IPS-NIHi11 (cell line): ENCODE results near the gene SATB1.
"Not testable (repeated sequence)": the region's sequence is repeated elsewhere in the genome, so short reads cannot be mapped to it uniquely, and the experiment has no call there.

Experiments
- DNase-seq: peaks from one replicate; pipeline ENCODE4 v3.0.0; 2012; ENCODE audit warnings: mixed read lengths, low spot score

SATB1 gene

DNA sequence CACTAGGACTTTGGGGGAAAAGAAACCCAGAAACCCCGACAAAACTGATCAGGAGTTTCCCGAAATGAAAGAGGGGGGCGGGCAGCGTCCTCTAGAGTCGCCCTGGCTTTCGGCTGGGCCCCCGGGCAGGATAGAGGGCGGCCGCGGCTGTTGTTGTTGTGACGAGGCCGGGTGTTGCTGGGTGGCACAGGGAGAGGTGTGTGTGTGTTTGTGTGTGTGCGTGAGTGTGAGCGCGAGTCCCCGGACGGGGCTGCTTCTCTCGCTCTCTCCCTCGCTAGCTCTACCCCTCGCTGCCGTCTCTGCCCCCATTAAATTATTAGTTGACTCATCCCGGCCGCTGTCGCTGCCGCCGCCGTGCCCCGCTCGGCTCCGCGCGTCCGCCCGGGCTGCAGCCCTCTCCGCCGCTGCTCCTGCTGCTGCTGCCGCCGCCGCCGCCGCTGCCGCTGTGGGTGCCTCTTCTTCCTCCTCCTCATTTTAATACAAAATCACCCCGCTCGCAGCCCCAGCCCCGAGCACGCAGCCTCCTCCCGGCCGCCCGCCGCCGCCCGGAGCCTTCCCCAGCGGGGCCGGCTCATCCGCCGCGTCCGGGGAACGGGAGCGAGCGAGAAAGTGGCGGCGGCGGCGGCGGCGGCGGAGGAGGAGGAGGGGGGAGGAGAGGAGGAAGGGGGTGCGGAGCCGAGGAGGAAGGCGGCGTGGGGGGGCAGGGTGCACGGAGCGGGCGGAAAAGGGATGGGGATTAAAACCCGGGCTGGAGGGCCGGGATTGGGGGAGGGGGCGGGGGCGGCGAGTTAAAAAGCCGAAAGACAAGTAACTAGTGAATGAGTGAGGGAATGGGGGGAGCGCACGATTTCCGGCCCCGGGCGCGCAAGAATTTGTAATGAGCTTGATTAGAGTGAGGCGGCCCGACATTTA lies at the start of gene SATB1:
SATB1 (minus strand) TSS at position 611 of the 912 bp plus-strand sequence. CDS start 4,372 bp downstream, outside the sequence.
- DNase-seq: peak; percentile 53

DNA sequence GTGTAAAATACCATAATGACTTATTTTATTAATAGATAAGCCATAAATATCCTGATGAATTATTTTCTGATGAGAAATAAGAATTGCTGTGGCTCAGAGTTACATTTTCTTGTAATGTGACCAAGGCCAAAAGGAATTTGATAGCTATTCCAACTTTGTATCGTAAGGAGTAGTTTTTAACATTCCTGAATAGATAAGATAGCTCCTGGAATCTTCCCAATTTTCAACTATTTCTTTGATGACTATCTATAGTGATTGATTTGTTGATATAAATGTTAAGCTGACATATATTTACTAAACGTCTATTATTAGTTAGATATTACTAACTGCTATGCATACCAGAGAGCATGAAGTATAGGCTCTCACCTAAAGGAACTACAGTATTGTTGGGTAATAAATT lies 49.1 kb upstream of the SATB1 start:
- DNase-seq: no peak

DNA sequence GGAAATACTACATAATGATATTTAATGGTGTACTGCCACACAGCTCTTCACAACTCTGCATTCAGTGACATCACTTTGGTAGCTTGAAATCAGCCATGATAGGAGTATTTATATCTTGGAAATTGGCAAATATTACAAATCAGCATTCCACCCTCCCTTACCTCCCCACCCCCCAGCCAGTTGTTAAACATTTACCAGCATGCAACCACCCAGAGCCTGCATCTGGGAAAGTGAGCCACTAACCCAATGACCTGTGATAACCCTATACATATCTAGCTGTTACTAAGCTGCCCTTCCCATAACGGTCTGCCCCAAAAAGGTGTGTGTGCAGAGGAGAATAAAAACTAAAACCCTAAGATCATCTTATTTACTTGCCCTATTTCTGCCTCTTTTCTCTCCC lies 44.6 kb upstream of the SATB1 start:
- no peak for DNase-seq

DNA sequence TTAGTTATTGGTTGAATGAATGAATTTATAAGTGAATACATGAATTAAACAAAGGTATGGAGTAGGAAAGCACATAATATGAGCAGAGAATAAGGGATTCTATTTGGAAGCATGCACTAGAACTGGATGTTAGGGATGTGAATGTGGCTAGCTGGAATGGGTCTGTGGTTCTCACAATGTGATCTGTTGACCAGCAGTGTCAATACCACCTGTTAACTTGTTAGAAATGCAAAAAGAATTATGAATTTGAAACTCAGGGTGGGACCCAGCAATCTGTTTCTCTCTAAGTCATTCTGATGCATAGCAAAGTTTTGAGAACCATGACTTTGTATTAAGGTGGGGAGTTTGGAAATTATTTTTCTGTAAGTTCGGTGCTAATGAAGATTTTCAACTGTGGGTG lies 41.0 kb upstream of the SATB1 start:
- no peak for DNase-seq

GRCh38 chr3:18454766-18455165 lies 29.6 kb upstream of the SATB1 start:
- DNase-seq: no peak

GRCh38 chr3:18449618-18450017 lies 24.5 kb upstream of the SATB1 start:
- DNase-seq: not testable (repeated sequence)

DNA sequence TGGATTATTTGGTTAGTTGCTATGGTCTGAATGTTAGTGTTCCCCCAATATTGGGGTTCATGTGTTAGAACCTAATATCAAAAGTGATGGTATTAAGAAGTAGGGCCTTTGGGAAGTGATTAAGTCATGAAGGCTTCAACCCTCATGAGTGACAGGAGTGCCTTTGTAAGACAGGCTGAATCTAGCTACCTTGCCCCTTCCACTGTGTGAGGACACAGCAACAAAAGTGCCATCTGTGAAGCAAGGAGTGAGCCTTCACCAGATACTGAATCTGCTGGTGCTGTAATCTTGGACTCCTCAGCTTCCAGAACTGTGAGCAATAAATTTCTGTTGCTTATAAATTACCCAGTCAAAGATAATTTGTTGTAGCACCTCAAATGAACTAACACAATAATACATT lies 22.6 kb upstream of the SATB1 start:
- DNase-seq: no peak

DNA sequence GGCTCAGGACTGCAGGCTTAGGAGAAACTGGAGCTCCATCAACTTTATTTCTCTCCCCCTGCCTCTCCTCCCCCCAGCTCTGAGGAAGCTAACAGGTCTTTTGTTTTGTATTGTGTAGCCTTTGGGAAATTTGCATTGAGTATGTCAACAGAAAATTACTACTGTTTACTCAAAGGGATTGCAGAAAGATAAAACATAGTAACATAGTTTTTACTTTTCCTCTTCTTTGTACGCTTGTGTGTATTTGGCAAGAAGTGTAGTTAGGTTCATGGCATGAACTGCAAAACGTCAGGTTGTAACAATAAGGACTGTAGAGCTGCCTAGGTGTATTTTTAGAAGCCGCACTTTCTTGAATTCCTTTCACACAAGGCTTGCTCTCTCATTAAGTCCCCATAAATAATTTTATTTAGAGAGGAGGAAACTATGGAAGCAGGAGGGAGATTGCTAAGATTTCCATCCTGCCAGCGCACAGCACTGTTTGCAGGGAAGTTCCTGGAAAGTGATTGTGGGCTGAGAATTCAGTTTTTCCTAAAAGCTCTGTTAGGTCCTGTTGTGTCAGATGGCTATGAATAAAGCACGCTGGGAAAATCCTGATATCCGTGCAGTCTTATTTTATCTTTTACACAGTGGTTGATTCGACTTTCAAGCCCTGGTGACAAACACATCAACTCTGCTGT lies 21.1 kb upstream of the SATB1 start:
- DNase-seq: no peak

- DNase-seq: no peak
Observed at GRCh38 chr3:18445401-18446148, 20.4 kb upstream of the SATB1 start.

DNA sequence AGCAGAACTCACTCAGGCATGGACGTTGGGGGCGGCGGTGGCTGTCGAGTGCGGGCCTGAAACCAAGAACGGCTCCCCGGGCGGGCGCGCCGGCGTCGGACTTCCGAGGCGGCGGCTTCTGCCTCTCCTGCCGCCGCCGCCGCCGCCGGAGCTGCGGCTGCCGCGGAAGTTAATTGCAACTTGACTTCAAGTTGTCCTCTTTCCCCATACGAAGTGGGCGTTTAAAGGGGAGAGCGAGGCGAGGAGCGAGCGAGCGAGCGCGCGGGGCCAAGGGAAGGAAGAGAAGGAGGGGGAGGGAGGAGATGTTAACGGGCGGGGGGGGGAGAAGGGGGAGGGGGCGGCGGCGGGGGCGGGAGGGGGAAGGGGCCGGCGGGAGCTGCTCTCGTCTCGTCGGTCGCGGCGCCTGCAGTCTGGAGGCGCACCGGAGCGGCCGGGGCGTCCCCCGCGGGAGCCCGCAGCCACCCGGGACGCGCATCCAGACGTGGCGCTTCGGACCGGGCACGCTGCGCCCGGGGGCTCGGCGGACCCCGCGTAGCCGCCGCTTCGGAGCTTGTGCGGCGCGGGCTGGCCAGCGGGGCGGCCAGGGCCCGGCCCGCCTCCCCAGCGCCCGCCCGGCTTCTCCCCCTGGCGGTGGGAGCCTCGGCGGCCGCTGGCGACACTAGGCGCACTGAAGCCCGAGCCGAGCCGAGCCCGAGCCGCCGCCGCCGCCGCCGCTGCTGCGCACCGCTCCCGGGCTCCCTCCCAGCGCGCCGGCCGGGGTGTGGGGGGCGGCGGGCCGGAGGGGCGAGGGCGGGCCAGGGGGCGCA lies 19.7 kb upstream of the SATB1 start:
- DNase-seq: peak; percentile 91

DNA sequence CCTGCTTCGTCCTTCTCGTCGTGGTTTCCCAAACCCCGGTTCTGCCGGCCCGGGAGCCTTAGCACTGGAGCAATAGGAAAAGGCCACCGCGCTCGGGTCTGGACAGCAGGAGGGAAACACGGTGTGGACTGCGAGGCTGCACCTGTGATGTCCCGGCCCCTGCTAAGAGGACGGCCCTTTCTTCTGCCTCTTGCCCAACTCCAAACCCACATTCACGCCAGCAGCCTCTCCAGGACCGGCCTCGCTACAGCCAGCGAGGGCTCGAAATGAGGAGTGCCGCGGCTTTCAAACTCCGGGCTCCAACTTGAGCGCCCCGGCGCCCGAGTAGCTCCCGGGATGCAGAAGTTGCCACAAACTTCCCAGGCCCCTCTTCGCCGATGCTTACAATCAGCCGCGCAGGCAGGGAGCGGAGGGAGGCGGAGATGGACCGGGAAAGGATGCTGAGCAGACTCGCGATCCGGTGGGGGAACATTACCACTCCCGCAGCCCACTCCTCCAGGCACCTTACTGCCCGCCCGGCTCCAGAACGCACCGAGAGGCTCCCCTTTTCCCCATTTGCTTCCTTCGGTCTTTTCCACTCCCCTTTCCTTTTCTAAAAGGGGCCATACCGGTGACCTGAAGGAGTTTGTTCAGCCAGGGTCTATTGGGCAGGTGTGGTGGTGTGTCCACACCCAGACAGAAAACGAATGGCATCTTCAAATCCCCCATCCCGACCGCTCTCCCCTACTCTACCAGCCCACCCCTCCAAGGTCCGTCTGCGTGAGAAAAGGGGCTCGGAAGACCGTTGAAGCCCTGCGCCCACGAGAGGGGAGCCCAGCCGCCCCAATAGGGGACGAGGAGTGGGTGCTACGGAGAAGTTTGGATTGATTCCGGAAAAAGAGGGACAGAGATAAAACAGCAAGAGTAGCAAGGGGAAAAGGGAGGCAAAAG lies 18.8 kb upstream of the SATB1 start:
- DNase-seq: peak; percentile 36

DNA sequence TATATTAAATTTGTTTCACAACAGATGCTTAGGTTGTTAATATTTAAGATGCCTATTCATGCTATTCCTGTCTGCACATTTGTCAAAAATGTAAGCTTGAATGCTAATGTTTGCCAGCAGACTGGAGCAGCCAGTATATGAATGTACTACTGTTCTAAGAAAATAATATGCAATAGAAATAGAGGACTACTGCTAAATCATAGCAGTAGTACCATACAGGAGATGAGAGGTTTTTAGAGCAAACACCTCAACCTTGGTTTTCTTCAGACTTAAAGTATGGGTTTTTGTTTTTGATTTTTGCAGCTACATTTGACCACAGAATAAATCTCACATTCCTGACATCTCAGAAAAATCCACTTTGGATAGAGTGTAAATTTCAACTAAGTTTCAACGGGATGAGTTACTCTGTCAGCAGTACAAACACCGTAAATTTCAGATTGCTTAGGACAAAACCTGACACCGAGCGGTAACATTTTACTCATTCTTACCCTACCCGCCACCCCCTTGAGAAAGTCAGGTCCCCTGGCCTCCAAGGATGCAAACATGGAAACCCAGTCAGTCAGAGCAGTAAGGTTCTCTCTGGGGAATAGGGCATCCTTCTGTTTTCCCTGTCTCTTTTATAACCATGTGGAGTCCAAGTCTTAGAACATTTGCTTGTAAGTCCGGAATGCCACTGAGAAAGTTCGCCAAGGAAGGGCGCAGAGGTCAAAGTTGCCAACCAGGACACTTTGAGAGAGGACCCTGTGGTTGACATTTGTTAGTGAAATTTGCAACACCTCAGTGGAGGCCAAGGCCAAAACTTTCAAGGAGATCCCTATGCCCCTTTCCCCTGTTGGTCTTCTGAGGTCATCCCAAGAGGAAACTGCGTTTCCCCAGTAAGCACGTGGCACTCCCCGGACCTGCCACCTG lies 17.9 kb upstream of the SATB1 start:
- DNase-seq: no peak

- no peak for DNase-seq
Observed at GRCh38 chr3:18441551-18441950, 16.4 kb upstream of the SATB1 start.

DNA sequence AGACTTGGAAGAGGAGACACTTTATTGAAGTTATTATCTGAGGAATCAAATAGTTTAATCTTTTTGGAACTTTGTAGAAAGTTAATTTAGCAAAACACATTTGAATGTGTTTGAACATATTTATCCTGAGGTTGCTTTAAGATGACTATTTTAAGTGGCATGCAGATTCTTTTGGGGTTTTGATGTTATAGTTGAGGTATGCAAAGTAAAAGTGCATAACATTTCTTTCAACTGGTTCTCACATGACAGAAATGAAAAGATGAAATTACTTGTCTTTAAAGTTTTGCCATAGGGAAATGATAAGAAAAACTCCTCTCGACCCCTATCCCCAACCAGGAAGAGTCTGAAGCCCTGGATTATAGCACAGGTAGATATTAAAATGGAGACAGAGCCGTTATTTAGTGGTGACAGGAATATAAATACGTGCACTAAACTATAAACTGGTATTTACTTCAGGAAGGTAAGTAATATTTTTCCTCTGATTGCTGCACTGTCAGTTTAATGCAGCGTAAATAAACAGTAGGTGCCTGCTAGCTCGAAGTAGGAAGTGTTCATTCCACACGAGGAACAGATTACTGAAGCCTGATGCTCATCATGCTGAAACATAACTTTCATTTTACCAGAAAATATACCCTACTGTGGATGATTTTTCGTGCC lies 15.1 kb upstream of the SATB1 start:
- DNase-seq: no peak

DNA sequence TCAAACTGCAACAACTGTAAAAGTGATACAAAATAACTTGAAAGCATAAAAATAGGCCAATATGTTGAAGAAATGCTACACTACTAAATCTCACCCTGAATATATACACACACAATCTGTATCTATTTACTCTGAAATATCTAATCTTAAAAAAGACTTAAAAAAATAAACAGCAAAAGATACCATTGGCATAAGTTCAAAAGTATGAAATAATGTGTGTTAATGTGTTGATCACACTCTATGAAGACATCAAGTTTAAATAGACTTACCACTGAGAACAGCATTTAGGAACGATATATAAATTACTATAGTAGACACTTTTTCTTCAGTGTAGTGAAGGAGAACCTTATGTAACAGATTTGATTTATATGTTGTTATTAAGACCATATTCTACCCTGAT lies 14.1 kb upstream of the SATB1 start:
- no peak for DNase-seq

DNA sequence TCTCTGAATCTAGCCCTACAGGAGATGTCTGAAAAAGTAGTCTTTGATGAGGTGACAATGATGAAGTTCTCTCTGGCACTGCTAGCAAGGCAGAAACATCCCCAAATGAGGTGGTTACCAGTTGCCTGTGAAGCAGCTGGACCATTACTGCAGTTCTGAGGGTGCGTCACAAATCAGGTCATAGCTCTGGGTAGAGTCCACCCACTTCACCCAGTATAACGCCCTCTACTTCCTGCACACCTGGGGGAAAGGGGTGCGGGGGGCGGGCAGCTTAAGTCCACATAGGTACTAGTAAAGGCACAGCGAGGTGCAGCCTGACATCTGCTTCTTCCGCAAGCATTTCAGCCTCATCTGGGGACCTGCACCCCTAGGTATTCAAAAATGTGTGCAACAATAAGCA lies 13.4 kb upstream of the SATB1 start:
- no peak for DNase-seq

DNA sequence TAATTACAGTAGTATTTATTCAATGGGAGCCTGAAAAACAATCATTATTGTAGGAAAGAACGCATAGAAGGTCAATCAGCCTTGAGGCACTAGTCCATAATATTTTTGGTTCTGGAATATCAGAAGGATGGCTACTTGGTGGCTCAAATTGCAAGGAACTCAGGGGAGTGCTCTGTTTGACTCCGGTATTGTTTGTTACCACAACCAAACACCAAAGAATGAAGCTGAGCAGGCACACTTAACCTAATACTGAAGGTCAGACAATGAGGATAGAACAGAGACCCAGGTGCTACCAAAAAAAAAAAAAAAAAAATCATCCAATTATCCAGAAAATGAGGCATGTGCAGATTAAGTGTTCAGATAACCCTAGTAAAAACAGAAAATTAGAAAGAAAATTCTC lies 11.1 kb upstream of the SATB1 start:
- no peak for DNase-seq

GRCh38 chr3:18434711-18435110 lies 9.6 kb upstream of the SATB1 start:
- no peak for DNase-seq

GRCh38 chr3:18432752-18433151 lies 7.6 kb upstream of the SATB1 start:
- DNase-seq: no peak
